Sigmoid colon (tissue), 7 donors: ENCODE data around the gene WDHD1. TPM values are rescaled to one million over a fixed set of nuclear protein-coding genes. Genes with fewer than 3 reads are reported as not detected.
"Not testable (repeated sequence)": the region's sequence is repeated elsewhere in the genome, so short reads cannot be mapped to it uniquely, and the experiment has no call there.

Experiments
- DNase-seq: peaks from one replicate; pipeline ENCODE4 v3.0.0-alpha.2; 2019
- H3K27ac ChIP-seq, 4 donors: fragments of 200-600 bp; sonication (generic); one replicate each; pipeline ENCODE4 v1.5.1; 2016 to 2019; ENCODE audit warnings: mild to moderate bottlenecking in 1 of 4
- H3K27me3 ChIP-seq, 3 donors: fragments of 200-600 bp; sonication (generic); one replicate each; pipeline ENCODE4 v1.5.1; 2019; ENCODE audit warnings: mild to moderate bottlenecking in 1 of 3
- H3K36me3 ChIP-seq, 4 donors: fragments of 200-600 bp; sonication (generic); one replicate each; pipeline ENCODE4 v1.5.1; 2016 to 2019
- H3K4me1 ChIP-seq, 4 donors: fragments of 200-600 bp; sonication (generic); one replicate each; pipeline ENCODE4 v1.5.1; 2017 to 2019
- H3K4me3 ChIP-seq, 4 donors: fragments of 200-600 bp; sonication (generic); one replicate each; pipeline ENCODE4 v1.5.1; 2017 to 2019; ENCODE audit warnings: mild to moderate bottlenecking in 2 of 4, moderate library complexity in 1 of 4
- H3K9me3 ChIP-seq, 4 donors: fragments of 200-600 bp in 3 of 4; sonication (generic) in 3 of 4; one replicate each; pipeline versions ENCODE4 v1.5.1 to v1.6.1; 2013 to 2019
- EP300 ChIP-seq, 4 donors: sonication (generic); formaldehyde crosslinking; IDR thresholded peaks; one replicate each; pipeline ENCODE4 v1.6.1; 2017; ENCODE audit warnings: antibody characterized with exemption in 4 of 4
- POLR2A ChIP-seq, 2 donors: fragments of 450-650 bp; IDR thresholded peaks; one replicate each; pipeline ENCODE4 v1.6.1; 2016; ENCODE audit warnings: antibody characterized with exemption in 2 of 2, mild to moderate bottlenecking in 2 of 2, moderate library complexity in 2 of 2
- POLR2AphosphoS5 ChIP-seq, 4 donors: sonication (generic); formaldehyde crosslinking; IDR thresholded peaks; one replicate each; pipeline ENCODE4 v1.6.1; 2017; ENCODE audit warnings: antibody characterized with exemption in 4 of 4
- WGBS, 2 donors: extraction: QIAGEN DNeasy Blood & Tissue Kit; methylation state at CpG; one replicate each; pipeline ENCODE4 v1.1.7; 2013; 5-methylcytosine and 5-hydroxymethylcytosine counted together
- intact Hi-C: fragments of 100-400 bp; cut with DNase I; formaldehyde crosslinking; loops from one replicate; pipeline ENCODE4 v1.15.1; 2023
- polyA plus RNA-seq, 3 donors: library from polyadenylated mRNA; stranded (reverse); fragments of 200-250 nt; gene quantifications; one replicate each; pipeline ENCODE4 v1.2.3, GENCODE V29; 2013
- total RNA-seq, 4 donors: library from RNA; depleted of rRNA; stranded (reverse); fragments of >200 nt; gene quantifications; one replicate each; pipeline ENCODE4 v1.1.0, GENCODE V29; 2016
- TF ChIP-seq, protein P1 (sequence below), 4 experiments: fragments of 450-650 bp in 3 of 4; fragments of 200-600 bp in 1 of 4; IDR thresholded peaks; one replicate each; pipeline ENCODE4 v1.5.1; 2016 to 2019; ENCODE audit warnings: antibody characterized with exemption in 4 of 4, mild to moderate bottlenecking in 3 of 4, moderate library complexity in 2 of 4
- donor health status: healthy with polysubstance abuse.
- donor health status: Bipolar disorder and iron deficiency.
- donor health status: healthy.

The WDHD1 gene
- total and polyA plus RNA-seq, 7 donors = 0.60 to 4.0 (median 1.1) TPM

- Histone ChIP-seq H3K27ac (no peak overlapping the region), H3K4me3 (no peak overlapping the region), H3K27me3 (no peaks in the 10 kb centered on the region), H3K9me3 (no peaks in the 10 kb centered on the region), H3K4me1 (peaks cover 0 to 3% (median 1%) of the 10 kb centered on the region in 4 donors), H3K36me3 (peaks cover 0 to 17% (median 10%) of the 10 kb centered on the region in 4 donors)
- intact Hi-C loops = no loop called here
- DNase-seq = no peak
- TF ChIP-seq EP300 (IDR thresholded peaks at IDR 0.05) = no peak
- TF ChIP-seq, protein P1, sequence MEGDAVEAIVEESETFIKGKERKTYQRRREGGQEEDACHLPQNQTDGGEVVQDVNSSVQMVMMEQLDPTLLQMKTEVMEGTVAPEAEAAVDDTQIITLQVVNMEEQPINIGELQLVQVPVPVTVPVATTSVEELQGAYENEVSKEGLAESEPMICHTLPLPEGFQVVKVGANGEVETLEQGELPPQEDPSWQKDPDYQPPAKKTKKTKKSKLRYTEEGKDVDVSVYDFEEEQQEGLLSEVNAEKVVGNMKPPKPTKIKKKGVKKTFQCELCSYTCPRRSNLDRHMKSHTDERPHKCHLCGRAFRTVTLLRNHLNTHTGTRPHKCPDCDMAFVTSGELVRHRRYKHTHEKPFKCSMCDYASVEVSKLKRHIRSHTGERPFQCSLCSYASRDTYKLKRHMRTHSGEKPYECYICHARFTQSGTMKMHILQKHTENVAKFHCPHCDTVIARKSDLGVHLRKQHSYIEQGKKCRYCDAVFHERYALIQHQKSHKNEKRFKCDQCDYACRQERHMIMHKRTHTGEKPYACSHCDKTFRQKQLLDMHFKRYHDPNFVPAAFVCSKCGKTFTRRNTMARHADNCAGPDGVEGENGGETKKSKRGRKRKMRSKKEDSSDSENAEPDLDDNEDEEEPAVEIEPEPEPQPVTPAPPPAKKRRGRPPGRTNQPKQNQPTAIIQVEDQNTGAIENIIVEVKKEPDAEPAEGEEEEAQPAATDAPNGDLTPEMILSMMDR (IDR thresholded peaks at IDR 0.05) = no peak
- TF ChIP-seq POLR2A (IDR thresholded peaks at IDR 0.05) = no peak
- no peak for TF ChIP-seq POLR2AphosphoS5 (IDR thresholded peaks at IDR 0.05)
These were observed 11.8 kb upstream of the WDHD1 start for GRCh38 chr14:55038708-55039107.

DNA sequence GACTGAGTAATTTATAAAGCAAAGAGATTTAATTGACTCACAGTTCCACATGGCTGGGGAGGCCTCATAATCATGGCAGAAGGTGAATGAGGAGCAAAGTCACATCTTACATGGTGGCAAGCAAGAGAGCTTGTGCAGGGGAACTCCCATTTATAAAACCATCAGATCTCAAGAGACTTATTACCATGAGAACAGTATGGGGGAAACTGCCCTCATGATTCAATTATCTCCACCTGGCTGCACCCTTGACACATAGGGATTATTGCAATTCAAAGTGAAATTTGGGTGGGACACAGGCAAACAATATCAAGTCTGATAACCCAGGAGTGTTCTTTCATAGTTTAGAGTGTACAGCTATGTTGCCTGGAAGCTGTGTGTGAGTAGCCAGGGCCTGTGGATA is 11.1 kb upstream of the WDHD1 start:
- not testable (repeated sequence) for H3K27ac ChIP-seq

DNA sequence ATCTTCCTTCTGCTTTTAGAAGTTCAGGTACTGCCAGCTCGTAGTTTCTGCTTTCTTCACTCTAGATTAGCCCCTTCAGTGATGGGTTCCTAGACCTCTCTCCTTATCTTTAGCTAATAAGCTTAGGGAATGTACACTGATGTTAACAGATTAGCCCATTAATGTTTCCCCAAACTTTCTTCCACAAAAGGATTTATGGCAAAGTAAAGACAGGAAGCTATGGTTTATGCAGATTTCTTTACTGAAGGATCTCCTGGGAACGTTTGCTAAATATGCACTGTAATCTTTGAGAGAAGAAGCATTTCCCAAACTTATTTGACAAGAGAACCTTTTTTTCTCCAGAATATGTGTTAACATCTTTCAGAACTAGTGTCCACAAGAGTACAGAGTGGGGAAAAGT is 4.3 kb upstream of the WDHD1 start:
- peaks cover 0 to 4% (median 0%) of the 10 kb centered on the region in 4 donors for H3K36me3 ChIP-seq
- TF ChIP-seq POLR2A (IDR thresholded peaks at IDR 0.05) = no peak
- TF ChIP-seq, protein P1 (IDR thresholded peaks at IDR 0.05) = no peak
- no peak for TF ChIP-seq EP300 (IDR thresholded peaks at IDR 0.05)
- no peak for TF ChIP-seq POLR2AphosphoS5 (IDR thresholded peaks at IDR 0.05)
- DNase-seq = no peak
- intact Hi-C loops = no loop called here
- H3K27me3 ChIP-seq = no peaks in the 10 kb centered on the region
- H3K27ac ChIP-seq = no peak overlapping the region
- H3K4me1 ChIP-seq = peaks cover 0 to 36% (median 22%) of the 10 kb centered on the region in 4 donors
- WGBS, 2 donors = 52 to 66% methylated on average over 2 of the region's 2 CpGs
- H3K9me3 ChIP-seq = no peaks in the 10 kb centered on the region
- H3K4me3 ChIP-seq = no peak overlapping the region

More for the DNA sequence above, 11.1 kb upstream of the WDHD1 start:
- H3K36me3 ChIP-seq = peaks cover 0 to 10% (median 6%) of the 10 kb centered on the region in 4 donors
- H3K27me3 ChIP-seq, DNase-seq, H3K4me3 ChIP-seq, H3K9me3 ChIP-seq, intact Hi-C loops, H3K4me1 ChIP-seq: not testable (repeated sequence)

DNA sequence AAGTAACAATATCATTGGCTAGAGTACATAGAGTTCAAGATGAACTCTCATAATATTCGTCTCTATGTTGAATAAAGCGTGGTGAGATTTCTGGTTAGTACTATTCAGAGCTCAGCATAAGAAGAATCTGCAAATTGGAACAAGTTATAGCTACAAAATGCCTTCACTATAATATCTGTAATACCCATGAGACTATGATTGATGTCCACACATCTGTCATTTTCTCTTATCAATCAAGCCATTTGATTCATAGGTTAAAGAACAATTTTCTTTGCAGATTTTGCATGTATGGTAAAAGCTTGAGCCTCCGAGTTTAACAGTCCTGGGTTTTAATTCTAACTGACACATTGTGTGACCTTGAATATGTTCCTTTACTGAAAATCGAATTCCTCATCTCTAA is 1.6 kb upstream of the WDHD1 start:
- TF ChIP-seq POLR2A (IDR thresholded peaks at IDR 0.05) = no peak
- Histone ChIP-seq H3K4me3 (peak overlapping the region in 2 of 4 donors; percentile 70 to 71), H3K27ac (no peak overlapping the region), H3K9me3 (no peaks in the 10 kb centered on the region), H3K36me3 (no peaks in the 10 kb centered on the region), H3K4me1 (peaks cover 0 to 36% (median 25%) of the 10 kb centered on the region in 4 donors), H3K27me3 (no peaks in the 10 kb centered on the region)
- no peak for DNase-seq
- intact Hi-C loops = no loop called here
- 68 to 71% methylated on average over 4 of the region's 4 CpGs for WGBS, 2 donors

- no peak for DNase-seq
- no peaks in the 10 kb centered on the region for H3K9me3 ChIP-seq
- no peak for TF ChIP-seq EP300 (IDR thresholded peaks at IDR 0.05)
- TF ChIP-seq POLR2AphosphoS5 (IDR thresholded peaks at IDR 0.05) = no peak
- TF ChIP-seq POLR2A (IDR thresholded peaks at IDR 0.05) = no peak
- TF ChIP-seq, protein P1 (IDR thresholded peaks at IDR 0.05) = no peak
- H3K36me3 ChIP-seq = no peaks in the 10 kb centered on the region
- H3K4me3 ChIP-seq = peak overlapping the region; percentile 59 to 79 (median 70)
- H3K27ac ChIP-seq = peak overlapping the region in 3 of 4 donors; percentile 80 to 89 (median 88)
- H3K4me1 ChIP-seq = peaks cover 0 to 34% (median 25%) of the 10 kb centered on the region in 4 donors
- intact Hi-C loops = no loop called here
- H3K27me3 ChIP-seq = no peaks in the 10 kb centered on the region
- 5 to 10% methylated on average over 8 of the region's 8 CpGs for WGBS, 2 donors
These were observed 1.2 kb upstream of the WDHD1 start for GRCh38 chr14:55028066-55028465.

DNA sequence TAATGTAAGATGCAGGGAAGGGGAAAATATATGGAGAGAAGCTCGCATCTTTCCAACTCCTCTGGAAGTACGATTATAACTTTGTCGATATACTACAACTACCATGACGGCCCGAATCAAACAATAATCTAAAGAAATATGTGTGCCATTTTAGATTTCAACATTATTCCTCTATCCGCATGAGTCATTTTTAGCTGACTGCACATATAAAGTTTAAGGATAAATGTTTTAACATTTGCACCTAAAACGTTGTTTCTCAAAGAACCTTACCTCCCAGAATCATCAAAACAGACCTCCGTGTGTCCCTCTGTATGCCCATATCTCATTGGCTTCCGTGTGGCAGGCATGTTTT is 482 bp downstream of the WDHD1 start:
- Histone ChIP-seq H3K27me3 (no peaks in the 10 kb centered on the region), H3K36me3 (no peaks in the 10 kb centered on the region), H3K9me3 (no peaks in the 10 kb centered on the region), H3K4me1 (peaks cover 0 to 34% (median 25%) of the 10 kb centered on the region in 4 donors), H3K4me3 (peak overlapping the region; percentile 59 to 79 (median 70)), H3K27ac (peak overlapping the region; percentile 80 to 89 (median 87))
- WGBS, 2 donors = 1 to 2% methylated on average over 9 of the region's 9 CpGs
- intact Hi-C loops = loop anchor here (2.0 kb wide), 1 partner anchor 24 kb away; the partner anchor contains the start of gene MAPK1IP1L
- no peak for TF ChIP-seq EP300 (IDR thresholded peaks at IDR 0.05)
- no peak for TF ChIP-seq POLR2A (IDR thresholded peaks at IDR 0.05)
- TF ChIP-seq, protein P1 (IDR thresholded peaks at IDR 0.05) = no peak
- no peak for TF ChIP-seq POLR2AphosphoS5 (IDR thresholded peaks at IDR 0.05)
- DNase-seq = no peak
